ENCODE data around the gene TREX2.

Gene TREX2

DNA sequence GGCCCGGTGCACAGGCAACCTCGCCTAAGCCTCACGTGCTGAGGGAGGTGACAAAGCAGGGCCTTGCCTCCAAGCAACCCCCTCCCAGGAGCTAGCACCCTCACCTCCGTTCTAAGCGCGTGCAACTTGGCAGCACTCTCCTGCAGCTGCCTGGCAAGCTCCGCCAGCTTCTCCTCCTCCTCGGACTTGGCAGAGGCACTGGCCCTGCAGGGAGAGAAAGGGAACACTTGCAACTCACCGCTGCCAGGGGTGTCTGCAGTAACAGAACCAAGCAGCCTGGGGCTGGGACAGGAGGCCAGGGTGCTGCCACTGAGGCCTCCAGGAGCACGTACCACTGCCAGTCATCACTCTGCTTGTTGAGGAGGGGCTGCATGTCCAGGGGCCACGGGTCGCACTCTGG lies 10.3 kb upstream of the TREX2 start:
- no peak for DNase-seq (ENCODE audit: low read depth)

GRCh38 chrX:153455571-153455970 lies 9.7 kb upstream of the TREX2 start:
- no peak for DNase-seq (ENCODE audit: low read depth)

GRCh38 chrX:153454901-153455550 lies 9.2 kb upstream of the TREX2 start:
- no peak for DNase-seq (ENCODE audit: low read depth)

DNA sequence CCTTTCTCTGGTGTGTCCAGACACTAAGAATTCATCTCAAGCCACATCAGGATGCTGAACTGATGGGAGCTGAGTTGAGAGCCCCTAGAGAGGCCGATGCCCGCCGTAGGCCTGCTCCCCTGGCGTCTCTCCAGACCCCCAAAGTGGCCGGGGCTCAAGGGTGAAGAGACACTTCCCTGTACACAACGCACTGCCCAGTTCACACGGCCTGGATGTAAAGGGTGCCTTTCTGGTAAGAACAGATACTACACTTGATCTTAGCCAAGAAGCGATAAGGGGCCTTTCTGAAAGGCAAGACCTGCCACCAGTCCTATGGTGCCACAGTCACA lies 5.1 kb upstream of the TREX2 start:
- DNase-seq (ENCODE audit: low read depth): no peak

GRCh38 chrX:153450114-153450948 lies 4.5 kb upstream of the TREX2 start:
- DNase-seq (ENCODE audit: low read depth): no peak

GRCh38 chrX:153449368-153450113 lies 3.7 kb upstream of the TREX2 start:
- no peak for DNase-seq (ENCODE audit: low read depth)

DNA sequence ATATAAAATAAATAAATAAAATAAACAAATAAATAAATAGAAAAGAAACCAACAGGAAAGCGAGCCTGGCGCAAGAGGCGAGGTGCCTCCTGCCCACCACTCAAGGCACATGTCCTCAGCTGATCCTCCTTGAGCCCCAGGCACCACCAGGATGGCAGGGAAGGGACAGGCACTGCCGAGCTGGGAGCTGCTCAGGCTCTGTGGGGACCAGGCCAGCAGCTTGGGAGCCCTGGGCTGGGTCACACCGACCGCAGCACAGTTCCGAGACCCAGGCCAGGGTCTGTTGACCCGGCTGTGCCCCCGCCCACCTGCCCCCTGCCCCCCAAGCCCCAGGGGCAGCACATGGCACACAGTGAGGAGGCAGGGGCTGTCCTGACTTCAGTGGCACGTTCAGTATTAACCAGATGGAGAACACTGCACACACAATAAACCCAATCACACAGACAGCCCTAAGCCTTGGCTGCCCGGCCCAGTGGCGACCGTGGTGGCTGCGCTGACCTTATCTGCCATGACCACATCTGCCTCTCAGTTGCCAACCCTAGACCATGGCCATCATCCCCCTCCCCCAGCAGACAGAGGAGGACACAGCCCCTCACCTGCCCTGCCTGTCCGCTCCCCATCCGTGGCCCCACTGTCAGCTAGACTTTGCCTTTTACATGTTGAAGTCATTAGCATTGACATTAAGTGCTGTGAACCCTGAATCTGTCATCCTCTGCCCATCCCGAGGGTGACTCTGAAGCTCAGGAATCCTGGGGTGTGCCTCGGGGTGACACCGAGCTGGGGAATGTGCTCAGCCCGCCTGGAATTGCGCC lies 2.9 kb upstream of the TREX2 start:
- DNase-seq (ENCODE audit: low read depth): no peak

DNA sequence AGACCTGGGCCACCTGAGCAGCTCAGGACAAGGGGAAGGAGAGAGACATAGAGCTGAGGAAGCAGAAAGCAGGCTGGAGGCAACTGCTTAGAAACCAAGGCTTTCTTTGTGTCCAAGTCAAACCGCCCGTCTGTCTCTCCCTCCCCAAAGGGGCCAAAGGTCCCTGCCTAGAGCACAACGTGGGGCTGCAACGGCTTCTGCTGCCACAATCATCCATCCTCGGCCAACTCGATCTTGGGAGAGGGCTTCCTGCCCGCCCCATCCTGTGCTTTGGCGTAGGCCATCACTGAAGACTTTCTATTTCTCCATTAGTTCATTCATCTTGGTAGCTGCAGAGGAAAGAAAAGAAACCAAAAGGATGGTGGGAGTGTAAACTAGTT lies 1.7 kb upstream of the TREX2 start:
- no peak for DNase-seq (ENCODE audit: low read depth)

DNA sequence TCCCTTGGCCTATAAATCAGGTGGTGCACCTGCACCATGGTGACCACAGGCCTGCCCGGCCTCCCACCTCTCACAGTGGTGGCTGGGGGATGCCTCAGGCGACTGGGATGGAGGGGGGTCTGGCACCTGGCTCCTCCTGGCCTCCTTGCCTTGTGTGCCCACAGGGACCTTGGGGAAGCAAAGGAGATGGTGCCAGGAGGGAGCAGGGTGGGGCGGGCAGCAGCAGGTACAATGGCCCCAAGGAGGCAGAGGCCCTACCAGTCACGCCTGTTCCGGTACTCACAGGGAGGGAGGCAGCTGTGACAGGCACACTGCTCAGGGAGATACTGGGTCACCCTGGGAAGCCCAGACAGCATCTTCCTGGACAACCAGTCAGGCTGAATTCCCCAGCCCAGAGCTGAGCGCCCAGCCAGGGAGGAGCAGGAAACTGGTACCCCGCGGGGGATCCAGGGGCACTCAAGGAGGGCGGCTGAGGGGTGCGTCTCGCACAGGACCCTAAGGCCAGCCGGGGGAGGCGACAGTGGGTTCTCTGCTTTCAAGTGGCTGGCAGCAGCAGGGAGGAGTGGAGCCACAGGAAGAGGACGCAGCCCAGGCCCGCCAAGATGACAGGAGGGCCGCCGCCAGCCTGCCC lies 1.2 kb upstream of the TREX2 start:
- no peak for DNase-seq (ENCODE audit: low read depth)

- DNase-seq (ENCODE audit: low read depth): no peak
These were observed 730 bp upstream of the TREX2 start for GRCh38 chrX:153446636-153446936.

GRCh38 chrX:153445106-153445855 lies 575 bp downstream of the TREX2 start:
- no peak for DNase-seq (ENCODE audit: low read depth)

DNA sequence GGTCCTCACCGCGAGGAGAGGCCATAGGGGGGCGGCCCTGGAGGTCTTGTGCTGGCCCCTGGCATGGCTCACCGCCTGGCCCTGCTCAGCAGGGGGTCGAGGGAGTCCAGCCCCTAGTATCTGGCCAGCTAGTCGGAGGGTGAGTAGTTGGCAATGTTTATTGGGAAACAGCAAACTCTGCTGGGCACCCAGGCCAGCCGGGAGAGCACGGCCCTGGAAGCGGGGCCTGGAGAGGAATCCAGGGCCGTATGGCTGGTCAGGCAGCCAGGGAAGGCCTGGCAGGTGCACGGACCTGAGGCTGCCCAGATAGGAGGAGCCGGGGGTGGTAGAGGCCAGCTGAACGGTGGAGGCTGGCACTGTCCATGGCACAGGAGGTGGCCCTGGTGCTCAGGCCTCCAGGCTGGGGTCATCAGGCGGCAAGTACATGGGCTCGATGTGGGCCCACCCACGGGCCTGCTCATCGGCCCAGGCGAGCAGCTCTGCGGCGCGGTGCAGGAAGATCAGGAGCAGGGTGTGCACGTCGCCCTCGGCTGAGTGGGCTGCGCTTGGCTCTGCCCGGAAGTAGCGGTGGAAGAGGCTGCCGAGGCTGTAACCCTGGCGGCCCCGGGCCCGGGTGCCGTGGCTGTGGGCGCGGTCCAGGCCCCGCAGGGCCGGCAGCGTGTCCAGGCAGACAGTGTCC lies 1.4 kb downstream of the TREX2 start:
- DNase-seq (ENCODE audit: low read depth): no peak

- DNase-seq (ENCODE audit: low read depth): no peak
These were observed 2.2 kb downstream of the TREX2 start for GRCh38 chrX:153443476-153444332.

DNA sequence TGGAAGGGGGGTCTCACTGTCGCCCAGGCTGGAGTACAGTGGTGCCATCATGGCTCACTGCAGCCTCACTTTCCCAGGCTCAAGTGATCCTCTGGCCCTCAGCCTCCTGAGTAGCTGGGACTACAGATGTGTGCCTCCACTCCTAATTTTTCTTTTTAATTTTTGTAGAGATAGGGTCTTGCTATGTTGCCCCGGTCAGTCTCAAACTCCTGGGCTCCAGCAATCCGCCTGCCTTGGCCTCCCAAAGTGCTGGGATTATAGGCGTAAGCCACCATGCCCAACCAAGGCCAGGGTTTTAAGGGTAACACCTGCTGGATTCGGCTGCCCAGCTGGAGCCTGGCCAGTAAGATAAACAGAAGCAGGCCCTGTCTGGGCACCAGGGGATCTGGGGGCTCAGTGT lies 3.4 kb downstream of the TREX2 start:
- DNase-seq (ENCODE audit: low read depth): no peak

DNA sequence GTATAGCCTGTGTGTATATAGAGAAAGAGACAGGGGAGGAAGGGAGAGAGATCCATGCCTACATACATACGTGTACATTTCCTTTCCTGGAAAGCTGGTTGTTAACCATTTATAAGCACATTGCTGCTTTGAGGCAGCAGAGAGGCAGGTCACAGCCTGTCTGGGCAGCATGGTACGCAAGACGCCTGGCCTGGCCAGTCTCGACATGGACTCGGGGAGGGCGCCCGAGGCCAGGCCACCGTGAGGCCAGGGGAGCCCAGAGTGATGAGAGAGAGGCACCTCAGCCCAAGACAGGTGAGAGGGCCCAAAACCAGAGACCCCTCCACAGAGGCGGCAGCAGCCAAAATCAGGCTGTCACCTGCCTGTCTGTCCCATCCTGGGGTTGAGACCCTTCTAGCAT lies 3.9 kb downstream of the TREX2 start:
- DNase-seq (ENCODE audit: low read depth): no peak

DNA sequence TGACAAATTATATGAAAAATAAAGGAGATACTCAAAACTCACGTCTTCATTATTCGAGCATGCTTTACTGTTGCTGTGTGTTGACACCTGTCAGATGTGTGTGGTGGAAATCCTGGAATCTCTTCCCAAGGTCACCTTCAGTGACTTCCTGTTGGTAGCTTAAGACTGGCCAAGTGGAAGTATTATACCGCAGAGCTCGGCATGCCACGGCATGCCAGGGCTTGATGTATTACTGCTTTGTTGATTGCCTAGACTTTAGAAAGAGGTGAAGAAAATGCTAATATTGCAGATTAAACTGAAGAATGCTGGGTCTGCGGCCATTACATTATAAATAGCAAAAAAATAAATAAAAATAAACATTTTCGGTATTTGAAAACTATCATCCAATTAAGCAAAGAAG lies 4.6 kb downstream of the TREX2 start:
- DNase-seq (ENCODE audit: low read depth): no peak

GRCh38 chrX:153440556-153441135 lies 5.2 kb downstream of the TREX2 start:
- DNase-seq (ENCODE audit: low read depth): no peak

DNA sequence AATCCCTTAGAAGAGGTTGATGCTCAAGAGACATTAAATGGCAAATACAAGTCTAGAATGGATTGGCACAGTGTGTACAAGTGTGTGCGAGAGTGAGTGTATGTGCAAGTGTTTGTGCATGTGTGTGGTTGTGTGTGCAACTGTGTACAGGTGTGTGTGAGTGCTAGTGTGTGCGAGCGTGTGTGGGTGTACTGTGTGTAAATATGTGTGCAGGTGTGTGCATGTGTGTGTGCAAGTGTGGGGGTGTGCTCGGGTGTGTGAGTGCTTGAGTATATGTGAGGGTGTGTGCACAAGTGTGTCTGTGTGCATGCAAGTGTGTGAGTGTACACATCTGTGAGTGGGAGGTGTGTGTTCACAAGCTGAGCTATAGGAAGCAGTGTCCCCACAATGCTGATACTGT lies 5.9 kb downstream of the TREX2 start:
- DNase-seq (ENCODE audit: low read depth): no peak

DNA sequence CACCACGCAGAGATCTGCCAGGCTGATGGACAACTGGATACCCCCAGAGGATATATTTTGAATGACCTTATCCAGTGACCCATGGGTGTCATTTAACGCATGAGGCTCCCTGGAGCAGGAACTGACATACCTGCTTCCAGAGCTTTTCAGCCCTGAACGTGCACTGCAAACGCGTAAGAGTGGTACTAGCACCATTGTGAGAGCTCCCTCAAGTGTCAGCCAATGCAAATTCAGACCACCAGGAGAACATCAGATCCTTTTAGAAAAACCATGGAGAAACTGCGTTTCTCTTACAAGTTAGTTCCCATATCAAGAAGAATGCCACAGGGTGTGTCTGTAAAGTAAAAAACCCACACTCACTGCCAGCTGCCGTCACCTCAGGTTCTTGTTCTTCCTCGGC lies 7.3 kb downstream of the TREX2 start:
- no peak for DNase-seq (ENCODE audit: low read depth)
